Hepatocyte (in vitro differentiated cells): ENCODE results near the gene PDE6C.

Experiments
- CTCF ChIP-seq: fragments of 200-600 bp; sonication (generic); IDR thresholded peaks from 2 replicates; pipeline ENCODE4 v1.5.1; 2016; ENCODE audit warnings: antibody characterized with exemption, mild to moderate bottlenecking; ENCODE audit not compliant: poor library complexity
- EZH2phosphoT487 ChIP-seq: fragments of 200-600 bp; sonication (generic); IDR thresholded peaks from one replicate; pipeline ENCODE4 v1.6.1; 2018; ENCODE audit warnings: antibody characterized with exemption, mild to moderate bottlenecking, low read depth, moderate library complexity; ENCODE audit not compliant: unreplicated experiment, severe bottlenecking

- TF ChIP-seq CTCF (no peak), EZH2phosphoT487 (no peak)
Measured at GRCh38 chr10:93603023-93603422, 9.3 kb upstream of the PDE6C start.
